Gastrocnemius medialis (tissue), 4 donors: Measurements from ENCODE around the gene TRIM77.
"Not testable (repeated sequence)": the region's sequence is repeated elsewhere in the genome, so short reads cannot be mapped to it uniquely, and the experiment has no call there.

ENCODE experiments used
- CTCF ChIP-seq, 5 experiments: fragments of 450-650 bp in 3 of 5; fragments of 200-600 bp in 2 of 5; sonication (generic) in 2 of 5; IDR thresholded peaks in 4 of 5; conservative IDR thresholded peaks in 1 of 5; 1 replicate in 4 of 5; 2 replicates in 1 of 5; pipeline ENCODE4 v1.5.1; 2016 to 2019; ENCODE audit warnings: antibody characterized with exemption in 5 of 5, mild to moderate bottlenecking in 3 of 5, moderate library complexity in 3 of 5
- POLR2A ChIP-seq, 2 donors: fragments of 450-650 bp; IDR thresholded peaks; one replicate each; pipeline ENCODE4 v1.6.1; 2017; ENCODE audit warnings: antibody characterized with exemption in 2 of 2, mild to moderate bottlenecking in 2 of 2, moderate library complexity in 2 of 2

- not testable (repeated sequence) for TF ChIP-seq CTCF (IDR thresholded peaks at IDR 0.05 in 4 of 5, conservative IDR thresholded peaks at IDR 0.05 in 1 of 5); POLR2A (IDR thresholded peaks at IDR 0.05)
Observed at GRCh38 chr11:89672547-89672946, 37.6 kb upstream of the TRIM77 start.
